ENCODE results near the gene MGLL.

Gene MGLL

GRCh38 chr3:127644641-127645370 lies 177.5 kb downstream of the MGLL start:
- Histone ChIP-seq H2AFZ (ENCODE audit: low read length) (no peak overlapping the region), H3F3A (ENCODE audit: insufficient read depth, low read length) (no peaks in the 10 kb centered on the region), H3K9me2 (ENCODE audit: low read depth, low read length) (no peaks in the 10 kb centered on the region), H3K4me3 (ENCODE audit: low read depth, low read length, poor library complexity, severe bottlenecking) (no peak overlapping the region), H4K20me1 (ENCODE audit: insufficient read depth, low read length) (no peaks in the 10 kb centered on the region), H3K27me3 (ENCODE audit: insufficient read depth, low read length) (no peaks in the 10 kb centered on the region), H3K4me1 (ENCODE audit: insufficient read depth, low read length, severe bottlenecking) (no peaks in the 10 kb centered on the region), H3K9ac (ENCODE audit: low read length) (no peak overlapping the region), H3K9me3 (ENCODE audit: low read length) (no peaks in the 10 kb centered on the region), H3K36me3 (ENCODE audit: insufficient read depth, low read length) (peaks cover 9% of the 10 kb centered on the region), H3K27ac (ENCODE audit: low read depth, low read length, poor library complexity, severe bottlenecking) (no peak overlapping the region), H3K79me2 (ENCODE audit: insufficient read depth, low read length) (no peaks in the 10 kb centered on the region), H3K4me2 (ENCODE audit: low read length) (no peak overlapping the region)
- no peak for TF ChIP-seq EZH2 (IDR thresholded peaks at IDR 0.05; ENCODE audit: borderline replicate concordance, low read length)

- no peaks in the 10 kb centered on the region; the same call in none of the 2 replicates for H3K36me3 ChIP-seq (ENCODE audit: insufficient read depth, low read length)
Observed at GRCh38 chr3:127640042-127640355, 182.3 kb downstream of the MGLL start.

DNA sequence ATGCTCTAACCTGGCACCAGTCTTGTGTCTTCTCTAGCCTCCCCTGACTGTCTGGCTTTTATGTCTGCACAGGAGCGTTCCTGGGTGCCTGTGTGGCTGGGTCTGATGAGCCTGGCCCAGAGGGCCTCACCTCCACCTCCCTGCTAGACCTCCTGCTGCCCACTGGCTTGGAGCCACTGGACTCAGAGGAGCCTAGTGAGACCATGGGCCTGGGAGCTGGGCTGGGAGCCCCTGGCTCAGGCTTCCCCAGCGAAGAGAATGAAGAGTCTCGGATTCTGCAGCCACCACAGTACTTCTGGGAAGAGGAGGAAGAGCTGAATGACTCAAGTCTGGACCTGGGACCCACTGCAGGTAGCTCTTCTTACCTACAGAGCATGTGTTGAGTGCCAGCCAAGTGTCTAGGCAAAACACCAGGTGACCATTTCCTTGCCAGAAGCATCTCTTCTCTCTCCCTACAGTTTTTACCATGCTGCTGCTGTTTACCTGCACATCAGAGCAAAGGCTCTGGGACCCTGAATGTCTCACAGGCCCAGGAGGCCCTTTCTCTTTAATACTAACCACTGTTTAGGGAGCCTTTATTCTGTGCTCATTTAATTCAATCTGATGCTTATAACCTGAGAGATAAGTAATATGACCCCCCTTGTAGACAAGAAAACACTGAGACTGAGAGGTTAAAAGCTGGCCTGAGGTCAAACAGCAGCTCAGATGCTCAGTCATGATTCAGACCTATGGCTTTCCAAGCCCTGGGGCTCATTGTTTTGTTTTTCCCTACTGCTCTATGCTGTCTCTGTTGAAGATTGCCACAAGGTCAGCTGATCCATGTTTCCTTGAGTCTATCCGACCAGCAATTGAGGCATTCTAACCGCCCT lies 182.9 kb downstream of the MGLL start:
- Histone ChIP-seq H3K27me3 (ENCODE audit: insufficient read depth, low read length) (no peaks in the 10 kb centered on the region), H3K27ac (ENCODE audit: low read depth, low read length, poor library complexity, severe bottlenecking) (no peak overlapping the region), H3F3A (ENCODE audit: insufficient read depth, low read length) (no peaks in the 10 kb centered on the region), H3K9me3 (ENCODE audit: low read length) (no peaks in the 10 kb centered on the region), H3K9me2 (ENCODE audit: low read depth, low read length) (no peaks in the 10 kb centered on the region), H3K9ac (ENCODE audit: low read length) (no peak overlapping the region), H2AFZ (ENCODE audit: low read length) (no peak overlapping the region), H4K20me1 (ENCODE audit: insufficient read depth, low read length) (no peaks in the 10 kb centered on the region), H3K36me3 (ENCODE audit: insufficient read depth, low read length) (no peaks in the 10 kb centered on the region; the same call in none of the 2 replicates), H3K4me3 (ENCODE audit: low read depth, low read length, poor library complexity, severe bottlenecking) (no peak overlapping the region), H3K79me2 (ENCODE audit: insufficient read depth, low read length) (no peaks in the 10 kb centered on the region), H3K4me2 (ENCODE audit: low read length) (no peak overlapping the region), H3K4me1 (ENCODE audit: insufficient read depth, low read length, severe bottlenecking) (peaks cover 7% of the 10 kb centered on the region)
- TF ChIP-seq EZH2 (IDR thresholded peaks at IDR 0.05; ENCODE audit: borderline replicate concordance, low read length), result no peak

More at GRCh38 chr3:127640042-127640355, 182.3 kb downstream of the MGLL start:
- H3K9me2 ChIP-seq (ENCODE audit: low read depth, low read length), result no peaks in the 10 kb centered on the region
- H3K4me1 ChIP-seq (ENCODE audit: insufficient read depth, low read length, severe bottlenecking), result peaks cover 7% of the 10 kb centered on the region
- no peaks in the 10 kb centered on the region for H3K79me2 ChIP-seq (ENCODE audit: insufficient read depth, low read length)
- H3K27ac ChIP-seq (ENCODE audit: low read depth, low read length, poor library complexity, severe bottlenecking), result no peak overlapping the region
- H3K4me3 ChIP-seq (ENCODE audit: low read depth, low read length, poor library complexity, severe bottlenecking), result no peak overlapping the region
- no peak overlapping the region for H3K9ac ChIP-seq (ENCODE audit: low read length)
- no peaks in the 10 kb centered on the region for H3K9me3 ChIP-seq (ENCODE audit: low read length)
- no peak overlapping the region for H3K4me2 ChIP-seq (ENCODE audit: low read length)
- TF ChIP-seq CTCF (IDR thresholded peaks at IDR 0.05; ENCODE audit: low read length) (no peak), EZH2 (IDR thresholded peaks at IDR 0.05; ENCODE audit: borderline replicate concordance, low read length) (no peak)
- no peaks in the 10 kb centered on the region for H3K27me3 ChIP-seq (ENCODE audit: insufficient read depth, low read length)
- no peak overlapping the region for H2AFZ ChIP-seq (ENCODE audit: low read length)
- H4K20me1 ChIP-seq (ENCODE audit: insufficient read depth, low read length), result no peaks in the 10 kb centered on the region
- no peaks in the 10 kb centered on the region for H3F3A ChIP-seq (ENCODE audit: insufficient read depth, low read length)

Data from OCI-LY1 (cell line).